ENCODE data around the gene PIPOX. TPM values are rescaled to one million over a fixed set of nuclear protein-coding genes. Genes with fewer than 3 reads are reported as not detected.
A peak's percentile ranks its signal among the peaks of the same experiment; 100 is the strongest.

PIPOX gene
- total and polyA plus RNA-seq, 2 of the 13 experiments (the other 11 are each of a cell fraction or from before 2014, with no cell fraction given), result 87.3 to 154 TPM

GRCh38 chr17:29038085-29038795, 4.7 kb upstream of the PIPOX start:
- BruUV-seq (replicated peaks), result no TSS peak
- WGBS (ENCODE audit: low lambda C conversion rate), result 39% methylated on average over 15 of the region's 15 CpGs
- intact Hi-C loops (cut with micrococcal nuclease; ENCODE audit: unreplicated experiment) (no loop called here), in situ Hi-C loops (cut with HindIII; ENCODE audit: extremely low pct_ligation_motif_present, low pct_unique_long_range_greater_than_20kb) (no loop called here)
- Histone ChIP-seq H3K27me3 (ENCODE audit: control insufficient read depth in 1 of 2, insufficient read depth in 2 of 2, low read length in 2 of 2) (peaks cover 0 to 24% of the 10 kb centered on the region in 2 experiments; a peak in 3 of 5 replicates), H3K79me2 (ENCODE audit: insufficient read depth, low read length) (peaks cover under 1% of the 10 kb centered on the region), H3K4me2 (ENCODE audit: low read depth, low read length) (peak overlapping the region; percentile 10; the same call in 1 of the 2 replicates), H3K36me3 (replicated peaks in 1 of 2; ENCODE audit: control insufficient read depth in 1 of 2, insufficient read depth in 2 of 2, low read length in 2 of 2) (no peaks in the 10 kb centered on the region), H2AFZ (ENCODE audit: low read length) (no peak overlapping the region), H3K9me3 (ENCODE audit: low read length) (peaks cover 10% of the 10 kb centered on the region; the same call in 1 of the 2 replicates), H3K9ac (ENCODE audit: insufficient read depth, low read depth, low read length) (no peak overlapping the region), H3K27ac (ENCODE audit: extremely low read length, insufficient read depth, low read length) (no peak overlapping the region), H3K4me1 (ENCODE audit: insufficient read depth, low read length) (peaks cover 45% of the 10 kb centered on the region), H4K20me1 (ENCODE audit: insufficient read depth, low read length) (no peaks in the 10 kb centered on the region), H3K4me3 (replicated peaks in 1 of 3; ENCODE audit: insufficient read depth in 1 of 3, low read depth in 2 of 3, low read length in 3 of 3) (no peak overlapping the region)
- DNase-seq (ENCODE audit: low spot score) (no peak), FAIRE-seq (no peak), ATAC-seq (no peak)
- ChIA-PET CTCF (ENCODE audit: low intra/inter-chr PET ratio, low total read pairs) (no interaction called here), POLR2A (no interaction called here)
- no peak for TF ChIP-seq ZNF143 (CRISPR knock-in tag; IDR thresholded peaks at IDR 0.05)
- no peak for TF ChIP-seq RBM39 (IDR thresholded peaks at IDR 0.05; ENCODE audit: low read depth, low read length, poor library complexity, severe bottlenecking)
- no peak for TF ChIP-seq ZNF318 (CRISPR knock-in tag; IDR thresholded peaks at IDR 0.05)
- TF ChIP-seq, protein P1, sequence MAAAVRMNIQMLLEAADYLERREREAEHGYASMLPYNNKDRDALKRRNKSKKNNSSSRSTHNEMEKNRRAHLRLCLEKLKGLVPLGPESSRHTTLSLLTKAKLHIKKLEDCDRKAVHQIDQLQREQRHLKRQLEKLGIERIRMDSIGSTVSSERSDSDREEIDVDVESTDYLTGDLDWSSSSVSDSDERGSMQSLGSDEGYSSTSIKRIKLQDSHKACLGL (CRISPR knock-in tag; IDR thresholded peaks at IDR 0.05), result no peak
- no peak for TF ChIP-seq ZNF564 (CRISPR knock-in tag; IDR thresholded peaks at IDR 0.05)
- TF ChIP-seq ZNF33B (CRISPR knock-in tag; IDR thresholded peaks at IDR 0.05), result no peak
- no peak for TF ChIP-seq RCOR2 (CRISPR knock-in tag; IDR thresholded peaks at IDR 0.05)
- TF ChIP-seq GATA4 (IDR thresholded peaks at IDR 0.05; ENCODE audit: borderline replicate concordance, low read depth), result no peak
- no peak for TF ChIP-seq TMF1 (CRISPR knock-in tag; IDR thresholded peaks at IDR 0.05; ENCODE audit: low read depth)
- TF ChIP-seq E2F5 (CRISPR knock-in tag; conservative IDR thresholded peaks at IDR 0.05), result no peak
- TF ChIP-seq ZNF333 (CRISPR knock-in tag; IDR thresholded peaks at IDR 0.05; ENCODE audit: borderline replicate concordance), result no peak
- TF ChIP-seq ZNF83 (CRISPR knock-in tag; IDR thresholded peaks at IDR 0.05; ENCODE audit: borderline replicate concordance), result no peak
- TF ChIP-seq ZNF441 (CRISPR knock-in tag; IDR thresholded peaks at IDR 0.05; ENCODE audit: borderline replicate concordance), result no peak
